ENCODE results near the gene THRB. TPM values are rescaled to one million over a fixed set of nuclear protein-coding genes. Genes with fewer than 3 reads are reported as not detected.

The THRB gene
- total and polyA plus RNA-seq, 7 experiments from 2014 or later = 0.05 to 1.0 (median 0.16) TPM; not detected in 4

GRCh38 chr3:24522146-24522579 lies 27.5 kb upstream of the THRB start:
- Mint-ChIP-seq H3K4me3 (no peak overlapping the region), H3K9me3 (peaks cover 0 to 8% (median 3%) of the 10 kb centered on the region in 11 donors), H3K36me3 (peaks cover 0 to 12% (median 0%) of the 10 kb centered on the region in 5 donors), H3K4me1 (peaks cover 0 to 5% (median 3%) of the 10 kb centered on the region in 7 donors), H3K27me3 (peaks cover 36 to 54% (median 46%) of the 10 kb centered on the region in 5 donors), H3K27ac (no peak overlapping the region)
- Histone ChIP-seq H3K9me3 (ENCODE audit: control insufficient read depth in 2 of 3, low read length in 3 of 3) (no peaks in the 10 kb centered on the region), H3K4me3 (ENCODE audit: low read length) (no peak overlapping the region), H3K27me3 (ENCODE audit: control insufficient read depth in 2 of 2, insufficient read depth in 2 of 2, low read length in 2 of 2) (no peaks in the 10 kb centered on the region), H3K27ac (ENCODE audit: low read depth, low read length) (no peak overlapping the region), H3K4me1 (ENCODE audit: control insufficient read depth in 2 of 2, insufficient read depth in 2 of 2, low read length in 2 of 2) (no peaks in the 10 kb centered on the region), H3K36me3 (ENCODE audit: control insufficient read depth in 2 of 3, insufficient read depth in 3 of 3, low read length in 3 of 3) (no peaks in the 10 kb centered on the region)
- DNase-seq (no peak), ATAC-seq (no peak)
- intact Hi-C loops (cut with micrococcal nuclease) = no loop called here
- ChIA-PET CTCF (no interaction called here), POLR2A (no interaction called here)

DNA sequence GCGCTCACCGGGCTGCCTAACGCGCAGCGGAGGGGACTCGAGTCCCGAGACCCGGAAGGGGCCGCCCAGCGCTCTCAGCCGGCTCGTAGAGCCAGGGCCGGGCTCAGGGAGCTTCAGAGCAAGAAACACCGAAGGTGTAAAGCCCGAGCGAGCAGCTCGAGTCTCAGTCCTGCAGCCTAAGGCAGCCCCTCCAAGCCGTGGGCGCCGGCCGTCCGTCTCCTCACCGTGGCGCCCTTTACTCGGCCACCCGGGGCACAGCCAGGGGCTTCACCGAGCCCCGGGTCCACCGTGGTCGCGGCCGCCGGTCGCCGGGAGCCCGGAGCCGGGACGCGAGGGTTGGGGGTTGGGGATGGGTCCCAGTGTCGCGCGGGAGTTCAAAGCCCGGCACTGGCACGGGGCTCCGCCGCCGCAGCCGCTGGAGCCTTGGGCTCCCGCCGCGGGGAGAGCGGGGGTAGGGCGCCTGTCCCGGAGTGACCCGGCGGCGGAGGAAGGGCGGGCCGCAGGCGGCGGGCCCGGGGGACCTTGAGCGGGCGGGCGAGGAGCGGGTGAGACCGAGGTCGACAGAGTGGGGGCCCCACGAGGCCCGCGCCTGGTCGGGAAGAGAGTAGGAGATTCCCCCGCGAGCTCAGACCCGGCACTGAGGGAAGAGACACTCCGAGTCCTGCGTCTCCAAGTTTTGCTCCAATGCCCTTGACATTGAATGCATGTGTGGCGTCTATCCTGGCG lies 26.9 kb upstream of the THRB start:
- POLR2A ChIA-PET = no interaction called here
- Mint-ChIP-seq H3K36me3 (peaks cover 0 to 12% (median 0%) of the 10 kb centered on the region in 5 donors), H3K4me3 (no peak overlapping the region), H3K4me1 (peaks cover 0 to 5% (median 3%) of the 10 kb centered on the region in 7 donors), H3K27ac (no peak overlapping the region), H3K9me3 (peaks cover 0 to 8% (median 3%) of the 10 kb centered on the region in 11 donors), H3K27me3 (peaks cover 35 to 58% (median 46%) of the 10 kb centered on the region in 5 donors)
- H3K4me3 ChIP-seq (ENCODE audit: low read length) = no peak overlapping the region
- no peaks in the 10 kb centered on the region for H3K36me3 ChIP-seq (ENCODE audit: control insufficient read depth in 2 of 3, insufficient read depth in 3 of 3, low read length in 3 of 3)
- H3K9me3 ChIP-seq (ENCODE audit: control insufficient read depth in 2 of 3, low read length in 3 of 3) = no peaks in the 10 kb centered on the region
- DNase-seq = no peak
- CTCF ChIA-PET = no interaction called here
- intact Hi-C loops (cut with micrococcal nuclease) = no loop called here
- ATAC-seq = peak; percentile 42
- no peak overlapping the region for H3K27ac ChIP-seq (ENCODE audit: low read depth, low read length)
- no peaks in the 10 kb centered on the region for H3K27me3 ChIP-seq (ENCODE audit: control insufficient read depth in 2 of 2, insufficient read depth in 2 of 2, low read length in 2 of 2)
- no peaks in the 10 kb centered on the region for H3K4me1 ChIP-seq (ENCODE audit: control insufficient read depth in 2 of 2, insufficient read depth in 2 of 2, low read length in 2 of 2)

DNA sequence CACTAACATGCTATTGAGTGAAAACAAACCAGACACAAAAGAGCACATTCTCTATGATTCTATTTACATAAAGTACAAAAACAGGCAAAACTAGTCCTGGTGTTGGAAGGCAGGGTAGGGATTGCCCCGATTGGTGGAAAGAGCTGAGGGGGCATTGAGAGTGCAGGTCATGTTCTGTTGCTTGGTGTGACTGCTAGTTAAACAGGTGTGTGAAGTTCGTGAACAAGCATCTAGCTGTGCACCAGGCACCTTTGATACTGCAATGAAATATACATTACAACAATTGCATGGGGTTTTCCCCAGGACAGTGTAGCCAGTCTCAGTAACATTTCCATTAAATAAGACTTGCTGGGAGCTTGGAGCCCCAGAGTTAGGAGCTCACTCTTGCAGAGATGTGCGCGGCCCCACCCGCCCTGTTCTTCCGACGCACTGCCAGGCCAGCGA lies 26.3 kb upstream of the THRB start:
- no peak overlapping the region for H3K27ac ChIP-seq (ENCODE audit: low read depth, low read length)
- ChIA-PET POLR2A (no interaction called here), CTCF (no interaction called here)
- Mint-ChIP-seq H3K4me3 (peak overlapping the region in 4 of 10 donors; percentile 3 to 49 (median 28)), H3K27me3 (peaks cover 35 to 56% (median 46%) of the 10 kb centered on the region in 5 donors), H3K27ac (no peak overlapping the region), H3K9me3 (peaks cover 0 to 8% (median 3%) of the 10 kb centered on the region in 11 donors), H3K36me3 (peaks cover 0 to 12% (median 0%) of the 10 kb centered on the region in 5 donors), H3K4me1 (peaks cover 0 to 5% (median 3%) of the 10 kb centered on the region in 7 donors)
- H3K36me3 ChIP-seq (ENCODE audit: control insufficient read depth in 2 of 3, insufficient read depth in 3 of 3, low read length in 3 of 3) = no peaks in the 10 kb centered on the region
- intact Hi-C loops (cut with micrococcal nuclease) = no loop called here
- no peaks in the 10 kb centered on the region for H3K9me3 ChIP-seq (ENCODE audit: control insufficient read depth in 2 of 3, low read length in 3 of 3)
- no peak for DNase-seq
- no peak for ATAC-seq
- no peak overlapping the region for H3K4me3 ChIP-seq (ENCODE audit: low read length)
- H3K4me1 ChIP-seq (ENCODE audit: control insufficient read depth in 2 of 2, insufficient read depth in 2 of 2, low read length in 2 of 2) = no peaks in the 10 kb centered on the region
- no peaks in the 10 kb centered on the region for H3K27me3 ChIP-seq (ENCODE audit: control insufficient read depth in 2 of 2, insufficient read depth in 2 of 2, low read length in 2 of 2)

DNA sequence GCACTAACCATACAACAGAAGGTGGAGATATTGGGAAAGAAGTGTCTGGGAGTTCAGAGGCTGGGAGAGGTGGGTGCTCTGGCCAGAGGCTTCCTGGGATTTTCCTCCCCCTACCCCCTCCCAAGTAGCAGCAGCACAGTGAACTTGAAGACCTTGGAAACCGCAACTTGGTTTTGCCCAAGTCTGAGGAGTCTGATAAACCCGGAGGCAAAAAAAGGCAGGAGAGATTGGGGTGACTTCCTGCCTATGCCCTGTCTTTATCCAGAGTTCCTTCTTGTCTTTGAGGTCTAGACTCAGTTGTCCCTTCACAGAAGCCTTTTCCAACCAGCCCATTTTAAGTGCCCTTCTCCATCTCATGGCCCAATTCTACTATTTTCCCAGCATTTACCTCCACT lies 25.4 kb upstream of the THRB start:
- H3K27me3 Mint-ChIP-seq = peaks cover 35 to 54% (median 46%) of the 10 kb centered on the region in 5 donors
- CTCF ChIA-PET = no interaction called here
- Histone ChIP-seq H3K9me3 (ENCODE audit: control insufficient read depth in 2 of 3, low read length in 3 of 3) (no peaks in the 10 kb centered on the region), H3K4me1 (ENCODE audit: control insufficient read depth in 2 of 2, insufficient read depth in 2 of 2, low read length in 2 of 2) (no peaks in the 10 kb centered on the region), H3K27ac (ENCODE audit: low read depth, low read length) (no peak overlapping the region), H3K27me3 (ENCODE audit: control insufficient read depth in 2 of 2, insufficient read depth in 2 of 2, low read length in 2 of 2) (no peaks in the 10 kb centered on the region), H3K4me3 (ENCODE audit: low read length) (no peak overlapping the region), H3K36me3 (ENCODE audit: control insufficient read depth in 2 of 3, insufficient read depth in 3 of 3, low read length in 3 of 3) (no peaks in the 10 kb centered on the region)
- peaks cover 0 to 12% (median 0%) of the 10 kb centered on the region in 5 donors for H3K36me3 Mint-ChIP-seq
- POLR2A ChIA-PET = no interaction called here
- no peak overlapping the region for H3K27ac Mint-ChIP-seq
- intact Hi-C loops (cut with micrococcal nuclease) = no loop called here
- DNase-seq (no peak), ATAC-seq (no peak)
- peaks cover 0 to 5% (median 3%) of the 10 kb centered on the region in 7 donors for H3K4me1 Mint-ChIP-seq
- H3K9me3 Mint-ChIP-seq = peaks cover 0 to 8% (median 3%) of the 10 kb centered on the region in 11 donors
- H3K4me3 Mint-ChIP-seq = no peak overlapping the region

- H3K27me3 Mint-ChIP-seq = peaks cover 35 to 54% (median 46%) of the 10 kb centered on the region in 5 donors
- CTCF ChIA-PET = no interaction called here
- H3K4me1 ChIP-seq (ENCODE audit: control insufficient read depth in 2 of 2, insufficient read depth in 2 of 2, low read length in 2 of 2) = no peaks in the 10 kb centered on the region
- peaks cover 0 to 8% (median 3%) of the 10 kb centered on the region in 11 donors for H3K9me3 Mint-ChIP-seq
- POLR2A ChIA-PET = no interaction called here
- peaks cover 0 to 5% (median 3%) of the 10 kb centered on the region in 7 donors for H3K4me1 Mint-ChIP-seq
- no peaks in the 10 kb centered on the region for H3K36me3 ChIP-seq (ENCODE audit: control insufficient read depth in 2 of 3, insufficient read depth in 3 of 3, low read length in 3 of 3)
- no peak overlapping the region for H3K27ac ChIP-seq (ENCODE audit: low read depth, low read length)
- H3K36me3 Mint-ChIP-seq = peaks cover 0 to 12% (median 0%) of the 10 kb centered on the region in 5 donors
- H3K27ac Mint-ChIP-seq = peak overlapping the region in 1 of 9 donors; percentile 43
- H3K4me3 Mint-ChIP-seq = no peak overlapping the region
- intact Hi-C loops (cut with micrococcal nuclease) = no loop called here
- ATAC-seq = no peak
- H3K4me3 ChIP-seq (ENCODE audit: low read length) = no peak overlapping the region
- no peaks in the 10 kb centered on the region for H3K9me3 ChIP-seq (ENCODE audit: control insufficient read depth in 2 of 3, low read length in 3 of 3)
- DNase-seq = no peak
- H3K27me3 ChIP-seq (ENCODE audit: control insufficient read depth in 2 of 2, insufficient read depth in 2 of 2, low read length in 2 of 2) = no peaks in the 10 kb centered on the region
Measured at GRCh38 chr3:24519368-24520100, 24.9 kb upstream of the THRB start.

GRCh38 chr3:24518990-24519367 lies 24.3 kb upstream of the THRB start:
- H3K27me3 ChIP-seq (ENCODE audit: control insufficient read depth in 2 of 2, insufficient read depth in 2 of 2, low read length in 2 of 2) = no peaks in the 10 kb centered on the region
- H3K9me3 ChIP-seq (ENCODE audit: control insufficient read depth in 2 of 3, low read length in 3 of 3) = no peaks in the 10 kb centered on the region
- no peak overlapping the region for H3K27ac Mint-ChIP-seq

More at GRCh38 chr3:24518990-24519367, 24.3 kb upstream of the THRB start:
- peaks cover 0 to 12% (median 0%) of the 10 kb centered on the region in 5 donors for H3K36me3 Mint-ChIP-seq
- POLR2A ChIA-PET = no interaction called here
- H3K9me3 Mint-ChIP-seq = peaks cover 0 to 8% (median 3%) of the 10 kb centered on the region in 11 donors
- H3K4me3 ChIP-seq (ENCODE audit: low read length) = no peak overlapping the region
- intact Hi-C loops (cut with micrococcal nuclease) = no loop called here
- H3K27me3 Mint-ChIP-seq = peaks cover 35 to 54% (median 42%) of the 10 kb centered on the region in 5 donors
- no peaks in the 10 kb centered on the region for H3K36me3 ChIP-seq (ENCODE audit: control insufficient read depth in 2 of 3, insufficient read depth in 3 of 3, low read length in 3 of 3)
- CTCF ChIA-PET = no interaction called here
- ATAC-seq = no peak
- H3K4me3 Mint-ChIP-seq = no peak overlapping the region
- H3K4me1 Mint-ChIP-seq = peaks cover 0 to 5% (median 3%) of the 10 kb centered on the region in 7 donors
- DNase-seq = no peak
- H3K27ac ChIP-seq (ENCODE audit: low read depth, low read length) = no peak overlapping the region
- no peaks in the 10 kb centered on the region for H3K4me1 ChIP-seq (ENCODE audit: control insufficient read depth in 2 of 2, insufficient read depth in 2 of 2, low read length in 2 of 2)

All from naive thymus-derived CD4-positive, alpha-beta T cell (primary cell).